SK-N-MC (cell line): ENCODE data around the gene FKBP4.

Source experiments
- EZH2 ChIP-seq: fragments of 200-600 bp; sonication (generic); IDR thresholded peaks from one replicate; pipeline ENCODE4 v1.6.1; 2017; ENCODE audit warnings: antibody characterized with exemption
- POLR2AphosphoS5 ChIP-seq: IDR thresholded peaks from 2 replicates; pipeline ENCODE4 v1.6.1; 2012; ENCODE audit warnings: mild to moderate bottlenecking, low read depth, low read length, borderline replicate concordance

DNA sequence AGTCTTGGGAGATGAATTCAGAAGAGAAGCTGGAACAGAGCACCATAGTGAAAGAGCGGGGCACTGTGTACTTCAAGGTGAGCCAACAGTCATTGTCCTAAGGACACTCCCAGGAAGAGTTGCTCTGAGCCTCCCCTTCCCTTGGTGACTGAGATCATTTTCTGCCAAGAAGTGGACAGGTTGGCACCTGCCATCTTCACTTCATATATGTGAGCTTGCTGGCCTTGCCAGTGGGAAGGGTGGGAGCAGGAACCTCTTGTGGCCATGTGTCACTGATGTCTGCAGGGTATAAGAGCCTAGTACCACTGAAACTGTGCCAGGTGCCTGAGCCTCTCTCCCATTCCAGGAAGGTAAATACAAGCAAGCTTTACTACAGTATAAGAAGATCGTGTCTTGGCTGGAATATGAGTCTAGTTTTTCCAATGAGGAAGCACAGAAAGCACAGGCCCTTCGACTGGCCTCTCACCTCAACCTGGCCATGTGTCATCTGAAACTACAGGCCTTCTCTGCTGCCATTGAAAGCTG, 5.3 kb downstream of the FKBP4 start:
- no peak for TF ChIP-seq EZH2
- no peak for TF ChIP-seq POLR2AphosphoS5
